GF-D8 (cell line): ENCODE measurements around the gene INSM2.

ENCODE experiments used
- DNase-seq: peaks from one replicate; lab custom pipeline; 2025; lab: John Stamatoyannopoulos, UW

The INSM2 gene

DNA sequence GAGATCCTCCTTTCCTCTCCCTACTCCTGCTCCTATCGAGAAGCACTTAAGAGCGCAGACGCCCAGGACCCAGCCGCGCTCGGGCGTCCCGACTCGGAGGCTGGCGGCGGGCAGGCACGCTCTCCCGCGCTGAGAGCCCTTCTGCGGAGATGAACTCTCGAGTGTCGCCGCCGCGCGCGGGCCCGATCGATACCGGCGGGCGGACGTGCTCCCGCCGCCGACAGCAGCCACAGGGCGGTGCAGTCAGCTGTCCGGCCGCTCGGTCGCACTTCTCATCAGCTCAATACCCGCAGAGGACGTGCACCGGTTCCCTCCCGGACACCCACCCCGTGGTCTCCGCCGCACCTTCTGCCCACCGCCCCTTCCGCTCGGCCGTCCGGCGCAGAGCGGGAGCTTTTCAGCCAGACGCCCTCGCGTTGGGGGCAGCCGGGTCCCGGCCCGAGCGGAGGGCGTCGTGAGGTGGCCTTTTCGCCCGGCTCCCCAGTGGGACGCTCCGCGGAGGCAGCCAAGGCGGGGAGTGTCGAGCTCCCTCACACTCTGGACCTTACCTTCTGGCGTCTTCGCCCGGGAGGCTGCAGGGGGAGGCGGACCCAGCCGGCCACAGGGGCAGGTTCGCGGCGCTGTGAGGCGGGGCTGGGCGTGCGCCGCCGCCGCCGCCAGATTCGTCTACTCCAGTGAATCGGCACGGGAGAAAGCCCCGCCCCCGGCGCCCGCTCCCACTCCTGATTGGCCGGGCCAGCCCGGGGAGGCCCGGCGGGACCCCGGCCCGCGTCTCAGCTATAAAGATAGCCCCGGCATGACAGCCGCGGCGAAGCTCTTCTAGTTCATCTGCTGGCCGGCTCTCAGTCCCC is at the start of gene INSM2:
TSS of gene INSM2 (plus strand) at position 808 of the 851 bp plus-strand sequence. CDS start 89 bp downstream, outside the sequence.
- DNase-seq: no peak

DNA sequence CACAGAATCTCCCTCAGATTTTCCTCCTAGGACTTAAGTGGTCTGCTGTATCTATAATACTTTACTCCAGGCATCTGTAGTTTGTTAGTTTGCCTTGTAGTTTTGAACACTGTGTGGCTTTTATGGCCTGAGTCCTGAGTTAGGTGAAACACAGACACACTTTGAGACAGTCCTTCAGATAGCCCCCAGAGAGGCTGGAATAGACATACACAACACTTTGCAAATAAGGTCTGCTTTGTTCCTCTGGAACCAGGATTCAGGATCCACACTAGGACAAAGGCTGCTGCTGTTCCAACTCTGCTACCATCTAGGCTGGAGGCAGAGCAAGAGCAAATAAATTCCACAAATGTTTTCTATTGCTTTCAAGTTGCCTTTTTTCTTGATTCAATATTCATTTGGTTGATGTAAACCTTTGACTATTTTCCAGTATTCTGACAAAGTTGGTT is 41.4 kb upstream of the INSM2 start:
- DNase-seq: no peak

DNA sequence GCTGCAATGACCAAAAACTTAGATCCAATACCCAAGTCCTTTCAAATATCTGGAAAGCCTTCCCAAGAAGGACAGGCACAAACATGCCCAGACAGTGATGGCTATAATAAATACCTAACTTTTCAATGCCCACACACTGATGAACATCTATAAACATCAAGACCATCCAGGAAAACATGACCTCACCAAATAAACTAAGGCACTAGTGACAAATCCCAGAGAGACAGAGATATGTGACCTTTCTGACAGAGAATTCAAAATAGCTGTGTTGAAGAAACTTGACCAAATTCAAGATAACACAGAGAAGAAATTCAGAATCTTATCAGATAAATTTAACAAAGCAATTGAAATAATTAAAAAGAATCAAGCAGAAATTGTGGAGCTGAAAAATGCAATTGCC is 38.7 kb upstream of the INSM2 start:
- DNase-seq: no peak

DNA sequence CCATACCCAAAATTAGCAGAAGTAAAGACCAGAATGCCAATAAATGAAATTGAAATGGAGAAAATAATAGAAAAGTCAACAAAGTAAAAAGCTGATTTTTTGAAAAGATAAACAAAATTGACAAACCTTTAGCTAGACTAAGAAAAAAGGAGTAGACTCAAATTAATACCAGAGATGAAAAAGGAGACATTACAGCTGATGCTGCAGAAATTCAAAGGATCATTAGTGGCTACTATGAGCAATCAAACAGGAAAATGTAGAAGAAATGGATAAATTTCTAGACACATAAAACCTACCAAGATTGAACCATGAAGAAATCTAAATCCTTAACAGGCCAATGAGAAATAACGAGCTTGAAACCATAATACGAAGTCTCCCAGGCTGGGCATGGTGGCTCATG is 34.8 kb upstream of the INSM2 start:
- DNase-seq: no peak

DNA sequence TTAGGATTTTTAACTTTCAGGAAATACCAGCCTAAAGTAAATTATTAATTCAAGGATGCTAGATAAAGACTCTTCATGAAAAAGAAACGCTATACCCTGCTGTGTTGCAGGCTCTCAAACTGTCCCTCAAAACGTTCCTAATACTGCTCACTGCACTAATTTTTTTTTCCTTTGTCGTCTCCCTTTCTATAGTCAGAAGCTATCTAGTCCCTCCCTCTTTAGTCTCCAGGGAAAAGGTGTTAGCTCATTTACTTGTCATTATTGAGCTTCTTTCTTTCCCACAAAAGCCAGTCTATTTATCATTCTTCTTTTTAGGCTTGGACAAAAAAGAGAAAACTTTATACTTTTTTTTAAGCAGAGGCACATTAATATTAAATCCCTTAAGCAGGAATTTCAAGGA is 30.3 kb upstream of the INSM2 start:
- no peak for DNase-seq

GRCh38 chr14:35504260-35504659 is 29.7 kb upstream of the INSM2 start:
- no peak for DNase-seq

DNA sequence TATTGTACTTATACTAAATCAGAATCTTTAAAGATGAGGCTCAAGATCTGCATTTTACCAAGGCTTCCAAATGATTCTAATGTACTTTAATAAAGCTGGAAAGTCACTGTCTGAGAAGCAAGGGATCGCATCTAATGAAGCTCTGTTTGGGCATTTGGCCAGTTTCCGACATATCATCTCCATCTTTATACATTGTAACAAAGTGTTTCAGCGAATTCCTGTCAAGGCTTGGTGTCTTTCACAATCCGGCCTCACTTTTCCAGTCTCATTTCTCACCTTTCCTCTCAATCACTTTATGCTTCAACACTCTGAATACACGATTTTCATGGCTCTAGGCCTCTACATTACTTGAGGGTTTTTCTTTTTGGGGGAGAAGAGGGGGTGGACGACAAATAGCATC is 27.5 kb upstream of the INSM2 start:
- no peak for DNase-seq

GRCh38 chr14:35506927-35507326 is 27.0 kb upstream of the INSM2 start:
- DNase-seq: no peak

DNA sequence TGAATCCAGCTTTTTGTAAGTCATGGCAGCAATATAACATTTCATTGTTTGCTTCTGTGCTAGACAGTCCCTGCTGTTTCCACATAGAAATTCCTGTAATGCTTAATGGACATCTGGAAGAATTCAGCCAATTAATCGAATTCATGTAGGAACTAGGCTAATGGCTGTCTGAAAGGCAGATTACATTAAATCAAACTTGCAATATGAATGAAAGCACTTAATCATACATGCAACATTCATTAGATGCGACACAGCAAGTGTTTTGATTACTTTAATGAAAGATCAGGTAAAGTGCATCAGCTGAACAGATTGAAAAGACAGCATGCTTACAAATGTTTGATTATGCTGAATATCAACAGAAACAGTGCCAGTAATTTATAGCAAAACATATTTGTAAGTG is 24.1 kb upstream of the INSM2 start:
- no peak for DNase-seq

- no peak for DNase-seq
Observed at GRCh38 chr14:35512765-35513164, 21.2 kb upstream of the INSM2 start.

GRCh38 chr14:35515916-35516315 is 18.0 kb upstream of the INSM2 start:
- DNase-seq: no peak

- no peak for DNase-seq
Observed at GRCh38 chr14:35519986-35520385, 14.0 kb upstream of the INSM2 start.

DNA sequence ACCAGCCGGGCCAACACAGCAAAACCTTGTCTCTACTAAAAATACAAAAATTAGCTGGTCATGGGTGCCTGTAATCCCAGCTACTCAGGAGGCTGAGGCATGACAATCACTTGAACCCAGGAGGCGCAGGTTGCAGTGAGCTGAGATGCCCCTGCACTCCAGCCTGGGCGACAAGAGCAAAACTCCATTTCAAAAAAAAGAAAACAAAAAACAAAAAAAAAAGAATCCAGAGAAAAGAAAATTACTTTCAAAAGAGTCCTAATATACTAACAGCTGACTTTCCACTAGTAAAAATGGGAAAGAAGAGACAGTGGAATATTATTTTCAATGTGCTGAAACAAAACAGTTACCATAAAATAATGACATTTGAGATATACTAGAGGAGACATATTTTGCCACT is 8.3 kb upstream of the INSM2 start:
- no peak for DNase-seq

- DNase-seq: no peak
Observed at GRCh38 chr14:35526962-35527361, 7.0 kb upstream of the INSM2 start.

GRCh38 chr14:35531960-35532747 is 1.8 kb upstream of the INSM2 start:
- no peak for DNase-seq

DNA sequence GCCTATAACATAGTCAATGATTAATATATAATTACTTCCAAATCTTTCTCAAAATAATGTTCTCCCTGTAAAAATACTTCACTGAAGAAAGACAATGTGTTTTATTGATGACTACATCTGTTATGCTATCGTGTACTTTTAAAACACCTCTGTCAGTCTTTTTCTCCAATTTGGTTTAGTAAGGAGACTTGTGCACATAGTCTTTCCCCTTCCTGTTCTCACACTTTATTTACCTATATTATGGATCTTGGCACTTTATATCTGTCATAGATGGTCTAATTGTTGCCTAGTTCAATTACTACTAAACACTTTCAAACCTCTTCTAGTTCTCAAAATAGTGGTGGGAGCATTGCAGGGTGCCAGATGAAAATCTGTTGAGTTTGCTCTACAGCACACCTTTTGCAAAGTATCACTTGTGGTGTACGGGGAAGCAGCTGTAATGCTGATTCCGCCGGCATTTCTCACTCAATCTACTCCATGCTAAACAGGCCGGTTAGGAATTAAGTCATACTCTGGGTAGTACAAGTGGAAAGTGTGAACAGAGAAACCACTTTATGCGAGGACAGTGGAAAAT is 1.1 kb upstream of the INSM2 start:
- no peak for DNase-seq

DNA sequence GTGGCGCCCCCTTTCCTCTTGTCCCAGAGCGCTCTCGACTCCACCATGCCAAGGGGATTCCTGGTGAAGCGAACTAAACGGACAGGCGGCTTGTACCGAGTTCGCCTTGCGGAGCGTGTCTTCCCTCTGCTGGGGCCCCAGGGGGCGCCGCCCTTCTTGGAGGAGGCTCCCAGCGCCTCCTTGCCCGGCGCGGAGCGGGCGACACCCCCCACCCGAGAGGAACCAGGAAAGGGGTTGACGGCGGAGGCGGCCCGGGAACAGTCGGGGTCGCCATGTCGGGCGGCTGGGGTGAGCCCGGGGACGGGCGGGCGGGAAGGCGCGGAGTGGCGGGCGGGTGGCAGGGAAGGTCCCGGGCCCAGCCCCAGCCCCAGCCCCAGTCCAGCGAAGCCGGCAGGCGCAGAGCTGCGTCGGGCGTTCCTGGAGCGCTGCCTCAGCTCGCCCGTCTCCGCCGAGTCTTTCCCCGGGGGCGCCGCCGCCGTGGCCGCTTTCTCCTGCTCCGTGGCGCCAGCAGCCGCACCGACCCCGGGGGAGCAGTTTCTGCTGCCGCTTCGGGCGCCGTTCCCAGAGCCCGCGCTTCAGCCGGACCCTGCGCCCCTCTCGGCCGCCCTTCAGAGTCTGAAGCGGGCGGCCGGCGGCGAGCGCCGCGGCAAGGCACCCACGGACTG is 376 bp downstream of the INSM2 start:
- no peak for DNase-seq

DNA sequence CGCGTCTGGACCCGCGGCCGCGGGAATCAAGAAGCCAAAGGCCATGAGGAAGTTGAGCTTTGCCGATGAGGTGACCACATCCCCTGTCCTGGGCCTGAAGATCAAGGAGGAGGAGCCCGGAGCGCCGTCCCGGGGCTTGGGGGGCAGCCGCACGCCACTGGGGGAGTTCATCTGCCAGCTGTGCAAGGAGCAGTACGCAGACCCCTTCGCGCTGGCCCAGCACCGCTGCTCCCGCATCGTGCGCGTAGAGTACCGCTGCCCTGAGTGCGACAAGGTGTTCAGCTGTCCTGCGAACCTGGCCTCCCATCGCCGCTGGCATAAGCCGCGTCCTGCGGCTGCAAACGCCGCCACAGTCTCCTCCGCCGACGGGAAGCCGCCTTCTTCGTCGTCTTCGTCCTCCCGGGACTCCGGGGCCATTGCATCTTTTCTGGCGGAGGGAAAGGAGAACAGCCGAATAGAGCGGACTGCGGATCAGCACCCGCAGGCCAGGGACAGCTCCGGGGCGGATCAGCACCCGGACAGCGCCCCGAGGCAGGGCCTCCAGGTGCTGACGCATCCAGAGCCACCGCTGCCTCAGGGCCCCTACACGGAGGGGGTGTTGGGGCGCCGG is 1.0 kb downstream of the INSM2 start:
- DNase-seq: no peak

DNA sequence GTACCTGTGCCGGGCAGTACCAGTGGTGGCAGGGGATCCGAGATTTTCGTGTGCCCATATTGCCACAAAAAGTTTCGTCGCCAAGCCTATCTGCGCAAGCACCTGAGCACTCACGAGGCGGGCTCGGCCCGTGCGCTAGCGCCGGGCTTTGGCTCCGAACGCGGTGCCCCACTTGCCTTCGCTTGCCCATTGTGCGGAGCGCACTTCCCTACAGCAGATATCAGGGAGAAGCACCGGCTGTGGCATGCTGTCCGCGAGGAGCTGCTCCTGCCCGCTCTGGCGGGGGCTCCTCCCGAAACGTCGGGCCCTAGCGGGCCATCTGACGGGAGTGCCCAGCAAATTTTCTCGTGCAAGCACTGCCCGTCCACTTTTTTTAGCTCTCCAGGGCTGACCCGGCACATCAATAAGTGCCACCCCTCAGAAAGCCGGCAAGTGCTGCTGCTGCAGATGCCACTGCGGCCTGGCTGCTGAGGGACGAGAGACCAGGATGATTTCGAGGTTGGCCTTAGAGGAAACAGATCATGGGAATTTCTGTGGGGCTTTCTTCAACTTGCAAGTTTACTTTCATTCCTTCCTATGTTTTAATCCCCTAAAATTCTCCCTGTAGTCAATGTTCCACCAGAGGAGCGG is 1.6 kb downstream of the INSM2 start:
- no peak for DNase-seq

- DNase-seq: no peak
Observed at GRCh38 chr14:35539969-35540368, 6.0 kb downstream of the INSM2 start.

GRCh38 chr14:35543006-35543405 is 9.0 kb downstream of the INSM2 start:
- DNase-seq: no peak
